Sigmoid colon (tissue), 4 donors: Measurements from ENCODE around the gene KLRD1.

Source experiments
- CTCF ChIP-seq, 4 experiments: fragments of 450-650 bp in 3 of 4; fragments of 200-600 bp in 1 of 4; IDR thresholded peaks; one replicate each; pipeline ENCODE4 v1.5.1; 2016 to 2019; ENCODE audit warnings: antibody characterized with exemption in 4 of 4, mild to moderate bottlenecking in 3 of 4, moderate library complexity in 2 of 4
- EP300 ChIP-seq, 4 donors: sonication (generic); formaldehyde crosslinking; IDR thresholded peaks; one replicate each; pipeline ENCODE4 v1.6.1; 2017; ENCODE audit warnings: antibody characterized with exemption in 4 of 4
- POLR2A ChIP-seq, 2 donors: fragments of 450-650 bp; IDR thresholded peaks; one replicate each; pipeline ENCODE4 v1.6.1; 2016; ENCODE audit warnings: antibody characterized with exemption in 2 of 2, mild to moderate bottlenecking in 2 of 2, moderate library complexity in 2 of 2
- POLR2AphosphoS5 ChIP-seq, 4 donors: sonication (generic); formaldehyde crosslinking; IDR thresholded peaks; one replicate each; pipeline ENCODE4 v1.6.1; 2017; ENCODE audit warnings: antibody characterized with exemption in 4 of 4

- TF ChIP-seq CTCF (IDR thresholded peaks at IDR 0.05) (no peak), EP300 (IDR thresholded peaks at IDR 0.05) (no peak), POLR2A (IDR thresholded peaks at IDR 0.05) (no peak), POLR2AphosphoS5 (IDR thresholded peaks at IDR 0.05) (no peak)
Observed at GRCh38 chr12:10362325-10362724, 54.7 kb downstream of the KLRD1 start.
